HG03175 (cell line): Measurements from ENCODE around the gene NHLRC3.
A peak's percentile ranks its signal among the peaks of the same experiment; 100 is the strongest.
"Not testable (repeated sequence)": the region's sequence is repeated elsewhere in the genome, so short reads cannot be mapped to it uniquely, and the experiment has no call there.

Experiments
- ATAC-seq: cut with Tn5 transposase; IDR thresholded peaks from one replicate; pipeline ENCODE4 v1.9.1; 2021; ENCODE audit warnings: mild to moderate bottlenecking, moderate library complexity; ENCODE audit not compliant: unreplicated experiment

The NHLRC3 gene

GRCh38 chr13:39040206-39040605 lies 1.9 kb downstream of the NHLRC3 start:
- ATAC-seq: no peak

GRCh38 chr13:39044536-39044935 lies 6.3 kb downstream of the NHLRC3 start:
- peak; percentile 55 for ATAC-seq

GRCh38 chr13:39047560-39047959 lies 9.3 kb downstream of the NHLRC3 start:
- ATAC-seq: no peak

- no peak for ATAC-seq
These were observed 10.6 kb downstream of the NHLRC3 start for GRCh38 chr13:39048806-39049205.

GRCh38 chr13:39049274-39049673 lies 11.0 kb downstream of the NHLRC3 start:
- ATAC-seq: no peak

- no peak for ATAC-seq
These were observed 12.9 kb downstream of the NHLRC3 start for GRCh38 chr13:39051157-39051556.

GRCh38 chr13:39052944-39053343 lies 14.7 kb downstream of the NHLRC3 start:
- no peak for ATAC-seq

- no peak for ATAC-seq
These were observed 15.9 kb downstream of the NHLRC3 start for GRCh38 chr13:39054112-39054511.

GRCh38 chr13:39056018-39056417 lies 17.8 kb downstream of the NHLRC3 start:
- ATAC-seq: no peak

- ATAC-seq: no peak
These were observed 19.8 kb downstream of the NHLRC3 start for GRCh38 chr13:39058040-39058439.

GRCh38 chr13:39062004-39062403 lies 23.7 kb downstream of the NHLRC3 start:
- ATAC-seq: no peak

- no peak for ATAC-seq
These were observed 34.6 kb downstream of the NHLRC3 start for GRCh38 chr13:39072842-39073241.

- ATAC-seq: no peak
These were observed 35.7 kb downstream of the NHLRC3 start for GRCh38 chr13:39073983-39074382.

- not testable (repeated sequence) for ATAC-seq
These were observed 48.1 kb downstream of the NHLRC3 start for GRCh38 chr13:39086251-39086945.

GRCh38 chr13:39091586-39091985 lies 53.3 kb downstream of the NHLRC3 start:
- no peak for ATAC-seq

GRCh38 chr13:39095500-39095899 lies 57.2 kb downstream of the NHLRC3 start:
- ATAC-seq: no peak

- no peak for ATAC-seq
These were observed 61.0 kb downstream of the NHLRC3 start for GRCh38 chr13:39099231-39099630.
